SU-DHL-6 (cell line): Measurements from ENCODE around the gene FAM120A.

Experiments used
- H2AFZ ChIP-seq: fragments of 200-600 bp; sonication (generic); 2 replicates; pipeline ENCODE4 v1.6.1; 2014; ENCODE audit warnings: low read depth, mild to moderate bottlenecking, moderate library complexity, mixed read lengths, antibody characterized with exemption, low read length; ENCODE audit not compliant: severe bottlenecking
- H3F3A ChIP-seq: fragments of 200-600 bp; shearing (Covaris generic); 2 replicates; pipeline ENCODE4 v1.6.0; 2016; ENCODE audit warnings: antibody characterized with exemption, mild to moderate bottlenecking; ENCODE audit not compliant: insufficient read depth
- H3K27ac ChIP-seq: fragments of 200-600 bp; sonication (generic); 2 replicates; pipeline ENCODE4 v1.5.1; 2016; ENCODE audit warnings: low read depth, mild to moderate bottlenecking, low read length, moderate library complexity, mixed read lengths
- H3K27me3 ChIP-seq: fragments of 200-600 bp; sonication (generic), shearing (Covaris generic); 2 replicates; pipeline ENCODE4 v1.6.0; 2014; ENCODE audit warnings: mild to moderate bottlenecking, low read length
- H3K36me3 ChIP-seq: fragments of 200-600 bp; sonication (generic); 2 replicates; pipeline ENCODE4 v1.6.1; 2014; ENCODE audit warnings: mild to moderate bottlenecking, low read length, mixed read lengths
- H3K4me2 ChIP-seq: fragments of 300-600, 200-600 bp; shearing (Covaris generic), sonication (generic); 2 replicates; pipeline ENCODE4 v1.6.0; 2014; ENCODE audit warnings: low read length, low read depth, mild to moderate bottlenecking; ENCODE audit not compliant: poor library complexity, severe bottlenecking
- H3K4me3 ChIP-seq: fragments of 200-600 bp; sonication (generic); 2 replicates; pipeline ENCODE4 v1.5.1; 2014; ENCODE audit warnings: antibody characterized with exemption, low read length, mild to moderate bottlenecking, mixed read lengths; ENCODE audit not compliant: insufficient read depth, poor library complexity, severe bottlenecking
- H3K79me2 ChIP-seq: fragments of 200-600 bp; sonication (generic); 2 replicates; pipeline ENCODE4 v1.6.1; 2014; ENCODE audit warnings: mild to moderate bottlenecking, low read length, moderate library complexity; ENCODE audit not compliant: insufficient read depth
- H3K9ac ChIP-seq: fragments of 200-600 bp; sonication (generic); 2 replicates; pipeline ENCODE4 v1.7.0; 2014; ENCODE audit warnings: mild to moderate bottlenecking, low read length
- H3K9me2 ChIP-seq: fragments of 200-600 bp; sonication (generic); replicated peaks from 2 replicates; pipeline ENCODE4 v1.6.1; 2014; ENCODE audit warnings: low read length; ENCODE audit not compliant: insufficient read depth
- H3K9me3 ChIP-seq: fragments of 200-600 bp; sonication (generic); 2 replicates; pipeline ENCODE4 v1.6.1; 2014; ENCODE audit warnings: low read length, mixed read lengths; ENCODE audit not compliant: insufficient read depth
- H4K20me1 ChIP-seq: fragments of 200-600 bp; sonication (generic); 2 replicates; pipeline ENCODE4 v1.6.1; 2014; ENCODE audit warnings: low read depth, mild to moderate bottlenecking, antibody characterized with exemption, low read length, moderate library complexity, mixed read lengths
- CTCF ChIP-seq: fragments of 200-600 bp; sonication (generic); IDR thresholded peaks from one replicate; pipeline ENCODE4 v1.5.1; 2017; ENCODE audit warnings: antibody characterized with exemption, mild to moderate bottlenecking, low read length, moderate library complexity; ENCODE audit not compliant: insufficient read depth, poor library complexity, severe bottlenecking
- EZH2phosphoT487 ChIP-seq: fragments of 200-600 bp; sonication (generic), shearing (Covaris generic); conservative IDR thresholded peaks from 2 replicates; pipeline ENCODE4 v1.6.1; 2018; ENCODE audit warnings: mild to moderate bottlenecking, antibody characterized with exemption, low read length, moderate library complexity, mixed read lengths

The FAM120A gene

GRCh38 chr9:93540305-93540704 is 88.8 kb downstream of the FAM120A start:
- no peaks in the 10 kb centered on the region for H3K9me3 ChIP-seq
- H3K36me3 ChIP-seq: peaks cover 6% of the 10 kb centered on the region; the same call in 1 of the 2 replicates
- no peak overlapping the region for H2AFZ ChIP-seq
- H3K9me2 ChIP-seq: no peaks in the 10 kb centered on the region
- H3F3A ChIP-seq: no peaks in the 10 kb centered on the region
- no peak overlapping the region for H3K4me2 ChIP-seq
- H3K4me3 ChIP-seq: no peak overlapping the region
- no peak overlapping the region for H3K27ac ChIP-seq
- no peaks in the 10 kb centered on the region for H4K20me1 ChIP-seq
- no peak overlapping the region for H3K9ac ChIP-seq
- TF ChIP-seq EZH2phosphoT487: no peak
- TF ChIP-seq CTCF: no peak
- H3K79me2 ChIP-seq: no peaks in the 10 kb centered on the region
- no peaks in the 10 kb centered on the region for H3K27me3 ChIP-seq

- Histone ChIP-seq H3K79me2 (no peaks in the 10 kb centered on the region), H2AFZ (no peak overlapping the region), H3K36me3 (peaks cover 6% of the 10 kb centered on the region; the same call in 1 of the 2 replicates), H3K4me2 (no peak overlapping the region), H3K9me3 (no peaks in the 10 kb centered on the region), H3K9me2 (no peaks in the 10 kb centered on the region), H4K20me1 (no peaks in the 10 kb centered on the region), H3K4me3 (no peak overlapping the region), H3K9ac (no peak overlapping the region), H3K27ac (no peak overlapping the region), H3F3A (no peaks in the 10 kb centered on the region), H3K27me3 (no peaks in the 10 kb centered on the region)
- TF ChIP-seq CTCF (no peak), EZH2phosphoT487 (no peak)
Measured at GRCh38 chr9:93541005-93541404, 89.5 kb downstream of the FAM120A start.

GRCh38 chr9:93541581-93542349 is 90.3 kb downstream of the FAM120A start:
- Histone ChIP-seq H3K9ac (no peak overlapping the region), H2AFZ (no peak overlapping the region), H3K4me3 (no peak overlapping the region), H4K20me1 (no peaks in the 10 kb centered on the region), H3F3A (no peaks in the 10 kb centered on the region), H3K79me2 (no peaks in the 10 kb centered on the region), H3K27me3 (no peaks in the 10 kb centered on the region), H3K36me3 (peaks cover 6% of the 10 kb centered on the region; the same call in 1 of the 2 replicates), H3K9me2 (no peaks in the 10 kb centered on the region), H3K27ac (no peak overlapping the region), H3K9me3 (no peaks in the 10 kb centered on the region), H3K4me2 (no peak overlapping the region)
- TF ChIP-seq EZH2phosphoT487 (no peak), CTCF (no peak)
